Memory B cell (primary cell): ENCODE data around the gene LTA.
A peak's percentile ranks its signal among the peaks of the same experiment; 100 is the strongest.
"Not testable (repeated sequence)": the region's sequence is repeated elsewhere in the genome, so short reads cannot be mapped to it uniquely, and the experiment has no call there.

Source experiments
- ATAC-seq: fragments of 150-1000 bp; cut with Tn5 transposase; 2 replicates; pipeline ENCODE4 v1.10.0; 2021; ENCODE audit warnings: low read depth, mild to moderate bottlenecking, moderate library complexity
- DNase-seq, 2 donors: peaks; one replicate each; pipeline ENCODE4 v3.0.0; 2022; ENCODE audit warnings: low spot score in 2 of 2
- H3K27ac Mint-ChIP-seq: one replicate; pipeline ENCODE4 v1.8.0; 2022; ENCODE audit warnings: mild to moderate bottlenecking, moderate library complexity, mixed read lengths
- H3K27me3 Mint-ChIP-seq: one replicate; pipeline ENCODE4 v1.8.0; 2022; ENCODE audit warnings: mixed read lengths
- H3K36me3 Mint-ChIP-seq: one replicate; pipeline ENCODE4 v1.8.0; 2022; ENCODE audit warnings: mild to moderate bottlenecking, mixed read lengths
- H3K4me1 Mint-ChIP-seq: one replicate; pipeline ENCODE4 v1.8.0; 2022; ENCODE audit warnings: mixed read lengths
- H3K4me3 Mint-ChIP-seq: one replicate; pipeline ENCODE4 v1.8.0; 2022; ENCODE audit warnings: mild to moderate bottlenecking, moderate library complexity, mixed read lengths
- H3K9me3 Mint-ChIP-seq: one replicate; pipeline ENCODE4 v1.8.0; 2022; ENCODE audit warnings: mixed read lengths

The LTA gene

DNA sequence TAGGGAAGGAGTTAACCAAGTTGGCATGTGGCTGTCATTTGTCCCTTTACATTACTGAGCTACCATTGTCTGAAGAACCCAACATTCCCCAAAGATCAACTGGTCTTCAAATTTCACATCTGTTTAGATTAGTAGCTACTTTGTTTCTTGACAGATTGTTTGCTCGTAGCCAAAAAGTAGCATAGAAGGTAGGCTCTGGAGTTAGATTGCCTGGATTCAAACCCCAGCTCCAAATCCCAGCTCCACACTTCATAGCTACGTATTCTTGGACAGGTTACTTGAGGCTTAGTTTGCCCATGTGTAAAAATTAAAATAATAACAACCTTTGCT is 23.6 kb upstream of the LTA start:
- no peak for ATAC-seq
- no peaks in the 10 kb centered on the region for H3K9me3 Mint-ChIP-seq
- H3K4me3 Mint-ChIP-seq, result no peak overlapping the region
- DNase-seq, result no peak
- H3K36me3 Mint-ChIP-seq, result no peaks in the 10 kb centered on the region
- H3K4me1 Mint-ChIP-seq, result peaks cover 27% of the 10 kb centered on the region
- H3K27me3 Mint-ChIP-seq, result no peaks in the 10 kb centered on the region
- H3K27ac Mint-ChIP-seq, result peak overlapping the region; percentile 89

DNA sequence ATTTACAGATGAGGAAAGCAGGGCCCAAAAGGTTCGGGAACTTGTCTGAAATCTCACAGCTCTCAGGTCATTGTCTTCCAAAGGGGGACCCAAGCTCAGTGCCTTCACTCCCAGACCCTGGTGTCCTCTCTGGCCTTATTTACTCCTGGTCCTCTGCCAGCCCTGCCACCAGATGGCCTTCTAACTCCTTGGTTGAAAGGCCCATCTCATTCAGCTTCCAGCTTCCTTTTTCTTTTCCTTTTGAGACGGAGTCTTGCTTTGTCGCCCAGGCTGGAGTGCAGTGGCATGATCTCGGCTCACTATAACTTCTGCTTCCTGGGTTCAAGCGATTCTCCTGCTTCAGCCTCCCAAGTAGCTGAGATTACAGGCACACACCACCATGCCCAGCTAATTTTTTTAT is 20.7 kb upstream of the LTA start:
- H3K4me1 Mint-ChIP-seq, result peaks cover 33% of the 10 kb centered on the region
- not testable (repeated sequence) for H3K36me3 Mint-ChIP-seq, H3K27me3 Mint-ChIP-seq, H3K9me3 Mint-ChIP-seq
- peak overlapping the region; percentile 77 for H3K4me3 Mint-ChIP-seq
- DNase-seq, result peak; percentile 62 to 67
- peak; percentile 30 for ATAC-seq
- peak overlapping the region; percentile 81 for H3K27ac Mint-ChIP-seq

DNA sequence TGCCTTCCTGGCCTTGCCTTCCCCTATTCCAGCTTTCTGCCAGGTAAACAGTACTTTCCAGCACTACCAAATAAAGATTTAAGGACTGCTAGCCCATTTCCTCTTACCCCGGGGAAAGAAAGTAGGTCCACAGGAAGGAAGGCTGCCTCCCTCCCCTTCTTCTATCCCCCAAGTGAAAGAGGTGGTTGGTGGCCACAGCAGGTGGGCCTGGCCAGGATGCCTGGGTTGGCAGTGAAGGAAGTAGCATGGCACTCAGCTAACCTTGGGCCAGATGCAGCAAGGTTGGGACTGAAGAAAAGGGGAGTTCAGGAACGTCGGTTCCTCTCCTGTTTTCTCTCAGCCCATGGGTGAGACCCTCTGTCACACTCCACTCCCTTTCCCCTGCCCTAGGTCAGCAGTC is 15.8 kb upstream of the LTA start:
- H3K4me1 Mint-ChIP-seq, result peaks cover 49% of the 10 kb centered on the region
- peak overlapping the region; percentile 38 for H3K27ac Mint-ChIP-seq

DNA sequence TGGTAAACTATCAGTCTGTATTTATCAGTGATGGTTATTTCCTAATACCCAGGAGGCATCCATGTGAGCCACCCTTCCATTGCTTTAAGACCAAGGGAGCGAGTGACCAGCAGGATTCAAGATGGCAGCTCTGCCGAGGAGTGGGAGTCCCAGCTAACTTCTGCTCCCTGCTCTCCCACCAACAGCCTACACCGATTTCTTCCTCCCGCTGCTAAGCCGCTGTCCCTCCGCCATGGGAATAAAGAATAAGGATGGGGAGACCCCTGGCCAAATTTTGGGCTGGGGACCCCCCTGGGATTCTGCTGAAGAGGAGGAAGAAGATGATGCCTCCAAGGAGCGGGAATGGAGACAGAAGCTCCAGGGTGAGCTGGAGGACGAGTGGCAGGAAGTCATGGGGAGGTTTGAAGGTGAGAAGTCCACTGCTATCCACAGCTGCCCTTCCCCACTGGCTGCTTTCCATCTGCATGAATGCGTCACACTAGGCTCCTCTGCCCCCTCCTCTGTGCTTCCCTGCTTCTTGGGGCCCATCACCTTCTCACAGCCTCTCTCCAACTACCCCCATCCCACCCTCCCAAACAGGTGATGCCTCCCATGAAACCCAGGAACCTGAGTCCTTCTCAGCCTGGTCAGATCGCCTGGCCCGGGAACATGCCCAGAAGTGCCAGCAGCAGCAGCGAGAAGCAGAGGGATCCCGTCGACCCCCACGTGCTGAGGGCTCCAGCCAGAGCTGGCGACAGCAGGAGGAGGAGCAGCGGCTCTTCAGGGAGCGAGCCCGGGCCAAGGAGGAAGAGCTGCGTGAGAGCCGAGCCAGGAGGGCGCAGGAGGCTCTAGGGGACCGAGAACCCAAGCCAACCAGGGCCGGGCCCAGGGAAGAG is 14.4 kb upstream of the LTA start:
- Mint-ChIP-seq H3K27me3 (no peaks in the 10 kb centered on the region), H3K9me3 (no peaks in the 10 kb centered on the region), H3K36me3 (peaks cover 2% of the 10 kb centered on the region), H3K4me3 (peak overlapping the region; percentile 90), H3K27ac (peak overlapping the region; percentile 94), H3K4me1 (peaks cover 55% of the 10 kb centered on the region)
- DNase-seq, result no peak
- ATAC-seq, result no peak

More for the DNA sequence above, 15.8 kb upstream of the LTA start:
- Mint-ChIP-seq H3K27me3 (no peaks in the 10 kb centered on the region), H3K9me3 (no peaks in the 10 kb centered on the region), H3K36me3 (no peaks in the 10 kb centered on the region), H3K4me3 (no peak overlapping the region)
- ATAC-seq (no peak), DNase-seq (no peak)

DNA sequence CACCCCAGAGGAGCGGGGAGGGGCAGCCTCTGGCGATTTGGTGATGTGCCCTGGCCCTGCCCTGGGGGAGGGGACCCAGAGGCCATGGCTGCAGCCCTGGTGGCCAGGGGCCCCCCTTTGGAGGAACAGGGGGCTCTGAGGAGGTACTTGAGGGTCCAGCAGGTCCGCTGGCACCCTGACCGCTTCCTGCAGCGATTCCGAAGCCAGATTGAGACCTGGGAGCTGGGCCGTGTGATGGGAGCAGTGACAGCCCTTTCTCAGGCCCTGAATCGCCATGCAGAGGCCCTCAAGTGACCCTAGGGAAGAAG is 13.8 kb upstream of the LTA start:
- Mint-ChIP-seq H3K27ac (peak overlapping the region; percentile 94), H3K36me3 (peaks cover 5% of the 10 kb centered on the region), H3K4me3 (peak overlapping the region; percentile 90), H3K27me3 (no peaks in the 10 kb centered on the region), H3K9me3 (no peaks in the 10 kb centered on the region), H3K4me1 (peaks cover 57% of the 10 kb centered on the region)
- no peak for ATAC-seq
- no peak for DNase-seq

DNA sequence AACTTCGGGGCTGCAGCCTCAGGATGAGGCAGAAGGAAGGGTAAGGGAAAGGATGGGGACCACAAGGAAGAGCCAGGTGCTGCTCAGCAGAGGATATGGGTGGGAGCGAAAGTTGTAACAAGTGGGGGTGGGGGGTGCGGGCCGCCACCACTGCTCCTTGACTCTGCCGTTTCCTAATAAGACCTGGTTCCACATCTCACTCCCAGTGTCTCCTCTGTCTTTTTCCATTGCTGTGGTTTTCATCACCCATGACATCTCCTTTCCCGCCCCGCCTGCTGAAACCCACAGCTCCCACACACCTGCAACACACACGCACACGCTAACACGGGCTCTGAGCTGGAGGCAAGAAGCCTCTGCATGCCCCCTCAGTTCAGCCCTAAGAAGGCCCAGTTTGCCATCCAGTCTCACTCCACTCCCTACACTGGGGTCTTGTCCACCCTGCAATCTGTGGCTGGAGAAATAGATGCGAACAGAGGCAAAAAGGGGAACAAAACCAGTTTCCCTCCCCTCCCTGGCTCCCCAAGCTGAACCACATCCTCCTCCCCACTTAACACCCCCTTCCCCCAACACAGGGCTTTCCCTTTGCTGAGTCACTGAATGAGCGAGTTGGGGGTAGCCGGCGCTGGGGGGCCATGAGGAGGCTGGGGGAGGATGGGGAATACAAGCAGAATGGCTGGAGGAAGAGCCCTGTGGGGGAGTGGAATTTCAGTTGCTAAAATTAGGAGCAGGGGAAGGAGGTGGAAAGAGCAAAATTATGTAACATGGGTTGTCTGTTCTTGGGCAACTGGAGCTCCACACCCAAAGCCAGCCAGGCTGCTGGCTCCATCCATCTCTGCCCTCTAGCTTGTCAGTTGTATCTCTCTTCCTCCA is 13.2 kb upstream of the LTA start:
- Mint-ChIP-seq H3K27me3 (no peaks in the 10 kb centered on the region), H3K36me3 (peaks cover 8% of the 10 kb centered on the region), H3K4me1 (peaks cover 59% of the 10 kb centered on the region), H3K27ac (peak overlapping the region; percentile 94), H3K9me3 (no peaks in the 10 kb centered on the region), H3K4me3 (peak overlapping the region; percentile 90)
- DNase-seq (peak in 1 of 2 donors; percentile 70), ATAC-seq (peak; percentile 77)

DNA sequence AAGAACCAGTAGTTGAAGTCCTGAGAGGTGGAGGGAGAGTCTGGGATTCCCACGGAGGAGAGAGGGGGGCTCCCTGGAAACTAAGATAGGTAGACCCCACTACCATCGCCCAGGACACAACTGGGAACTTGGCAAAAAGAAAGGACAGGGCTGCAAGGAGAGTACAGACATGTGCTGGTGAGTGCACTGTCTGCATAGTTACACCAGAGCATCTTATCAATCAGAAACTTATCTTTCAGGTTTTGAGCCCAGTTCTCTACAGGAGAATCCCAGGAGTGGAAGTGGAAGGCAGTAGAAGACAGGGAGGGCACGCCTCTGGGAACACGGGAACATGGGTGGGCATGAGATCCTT is 12.5 kb upstream of the LTA start:
- Mint-ChIP-seq H3K4me3 (peak overlapping the region; percentile 90), H3K9me3 (no peaks in the 10 kb centered on the region), H3K27me3 (no peaks in the 10 kb centered on the region), H3K36me3 (peaks cover 10% of the 10 kb centered on the region), H3K4me1 (peaks cover 60% of the 10 kb centered on the region), H3K27ac (peak overlapping the region; percentile 94)
- ATAC-seq, result peak; percentile 17
- DNase-seq, result no peak

DNA sequence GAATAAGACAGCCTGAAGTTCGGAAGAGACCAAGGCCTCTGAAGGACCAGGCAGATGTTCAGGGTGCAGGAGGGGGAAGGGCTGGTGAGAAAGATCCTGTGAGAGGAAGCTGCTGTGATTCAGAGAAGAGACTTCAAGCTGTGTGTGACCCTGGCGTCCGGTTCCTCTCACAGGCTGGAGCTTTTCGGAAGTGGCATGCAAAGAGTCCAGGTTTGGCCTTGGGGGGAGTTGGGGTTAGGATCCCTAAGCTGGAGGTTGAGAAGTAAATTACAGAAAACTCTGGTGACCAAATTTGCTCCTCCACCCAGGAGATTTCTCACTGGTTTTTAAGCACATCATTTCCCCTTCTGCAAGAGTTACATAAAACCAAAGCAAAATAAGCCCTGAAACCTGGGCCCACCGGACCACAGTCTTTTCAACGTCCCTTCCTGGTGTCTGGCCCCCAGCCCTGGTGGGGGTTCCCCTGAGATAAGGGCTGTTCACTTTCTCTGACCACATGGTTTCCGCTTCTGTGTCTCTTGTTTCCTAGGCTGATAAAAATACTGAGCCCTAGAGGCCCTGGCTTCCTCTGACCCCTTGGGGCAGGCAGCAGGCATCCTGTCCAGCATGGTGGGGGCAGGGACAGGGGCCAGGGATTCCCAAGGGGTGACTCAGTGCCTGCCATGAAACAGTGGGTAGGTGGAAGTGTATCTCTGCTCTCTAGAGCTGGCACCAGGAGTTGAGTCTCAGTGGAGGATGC is 12.0 kb upstream of the LTA start:
- H3K36me3 Mint-ChIP-seq, result peaks cover 16% of the 10 kb centered on the region
- no peaks in the 10 kb centered on the region for H3K9me3 Mint-ChIP-seq
- H3K27me3 Mint-ChIP-seq, result no peaks in the 10 kb centered on the region
- DNase-seq, result peak in 1 of 2 donors; percentile 54
- peak overlapping the region; percentile 90 for H3K4me3 Mint-ChIP-seq
- ATAC-seq, result peak; percentile 66
- H3K4me1 Mint-ChIP-seq, result peaks cover 63% of the 10 kb centered on the region
- peak overlapping the region; percentile 94 for H3K27ac Mint-ChIP-seq

DNA sequence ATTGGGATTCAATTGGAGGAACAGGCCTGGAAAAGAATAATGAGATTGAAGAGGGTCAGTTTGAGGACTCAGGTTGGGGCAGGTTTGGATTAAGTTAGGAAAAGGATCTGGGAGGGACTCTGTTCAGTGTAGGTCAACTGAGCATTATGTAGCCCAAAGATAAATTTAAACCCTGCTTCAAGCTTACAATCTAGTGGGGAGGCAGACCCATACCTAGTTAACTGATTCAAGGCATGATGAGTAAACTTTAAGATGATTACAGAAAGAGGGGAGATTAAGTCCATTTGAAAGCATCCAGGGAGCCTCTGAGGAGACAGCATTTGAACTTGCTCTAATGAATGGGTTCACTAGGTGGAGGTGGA is 11.4 kb upstream of the LTA start:
- DNase-seq, result no peak
- no peak for ATAC-seq
- H3K36me3 Mint-ChIP-seq, result peaks cover 16% of the 10 kb centered on the region

DNA sequence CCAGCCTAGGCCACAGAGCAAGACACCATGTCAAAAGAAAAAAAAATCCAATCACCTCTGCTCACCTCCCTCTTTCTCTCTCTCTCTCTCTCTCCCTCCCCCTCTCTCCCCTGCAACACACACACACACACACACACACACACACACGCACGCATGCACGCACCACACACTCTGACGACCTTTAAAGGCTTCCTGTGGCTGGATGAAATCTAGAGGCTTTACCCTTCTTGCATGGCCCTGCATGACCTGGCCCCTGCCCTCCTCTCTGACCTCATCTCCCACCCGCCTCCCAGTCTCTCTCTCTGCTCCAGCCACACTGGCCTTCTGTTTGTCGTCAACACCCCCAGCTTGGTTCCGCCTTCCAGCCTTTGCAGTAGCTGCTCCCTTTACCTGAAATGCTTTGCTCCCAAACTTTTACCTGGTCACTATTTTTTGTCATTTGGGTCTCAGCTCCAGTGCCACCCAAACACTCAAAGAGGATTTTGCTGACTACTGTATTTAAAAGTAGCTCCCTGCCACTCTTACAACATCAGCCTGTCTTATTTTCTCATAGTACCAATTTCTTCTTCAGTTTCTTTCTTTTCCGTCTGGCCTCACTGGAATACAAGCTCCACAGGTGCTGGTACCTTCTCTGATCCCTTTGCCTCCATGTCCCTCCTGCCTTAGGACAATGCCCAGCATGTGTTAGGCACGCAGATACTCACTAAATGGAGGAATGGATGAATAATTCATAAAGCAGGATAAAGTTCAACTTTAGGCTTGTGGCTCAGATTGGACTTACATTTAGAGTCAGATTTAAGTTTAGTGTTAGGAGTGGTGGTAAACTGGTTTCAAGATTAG is 4.3 kb upstream of the LTA start:
- peaks cover 20% of the 10 kb centered on the region for H3K36me3 Mint-ChIP-seq
- no peaks in the 10 kb centered on the region for H3K27me3 Mint-ChIP-seq
- DNase-seq (no peak), ATAC-seq (no peak)
- peaks cover 56% of the 10 kb centered on the region for H3K4me1 Mint-ChIP-seq
- peak overlapping the region; percentile 64 for H3K4me3 Mint-ChIP-seq
- H3K27ac Mint-ChIP-seq, result peak overlapping the region; percentile 98
- H3K9me3 Mint-ChIP-seq, result no peaks in the 10 kb centered on the region

More for the DNA sequence above, 11.4 kb upstream of the LTA start:
- Mint-ChIP-seq H3K4me1 (peaks cover 66% of the 10 kb centered on the region), H3K27ac (peak overlapping the region; percentile 94), H3K27me3 (no peaks in the 10 kb centered on the region), H3K4me3 (peak overlapping the region; percentile 90), H3K9me3 (no peaks in the 10 kb centered on the region)

DNA sequence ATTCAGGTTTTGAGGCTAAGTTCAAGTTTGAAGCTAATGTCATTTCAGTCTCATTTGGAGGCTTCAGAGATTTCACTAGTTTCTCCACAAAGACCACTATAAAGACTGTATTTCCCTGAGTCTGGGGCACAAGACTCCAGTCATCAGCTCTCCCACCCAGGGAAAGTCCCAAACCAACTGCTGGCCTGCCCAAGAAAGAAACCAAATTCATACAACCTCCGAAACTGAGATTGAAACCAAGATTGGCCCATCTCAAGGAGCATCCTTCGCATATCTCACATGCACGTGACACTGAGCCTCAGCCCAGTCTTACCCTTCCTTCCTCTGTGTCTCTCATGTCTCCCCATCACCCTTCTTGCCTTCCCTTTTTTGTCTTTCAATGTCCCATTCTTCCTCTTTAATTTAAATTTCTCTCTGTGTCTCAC is 3.5 kb upstream of the LTA start:
- H3K9me3 Mint-ChIP-seq, result no peaks in the 10 kb centered on the region
- peak overlapping the region; percentile 98 for H3K27ac Mint-ChIP-seq
- peak overlapping the region; percentile 64 for H3K4me3 Mint-ChIP-seq
- peak; percentile 46 to 73 for DNase-seq
- peaks cover 59% of the 10 kb centered on the region for H3K4me1 Mint-ChIP-seq
- ATAC-seq, result peak; percentile 79
- H3K27me3 Mint-ChIP-seq, result no peaks in the 10 kb centered on the region
- peaks cover 16% of the 10 kb centered on the region for H3K36me3 Mint-ChIP-seq

DNA sequence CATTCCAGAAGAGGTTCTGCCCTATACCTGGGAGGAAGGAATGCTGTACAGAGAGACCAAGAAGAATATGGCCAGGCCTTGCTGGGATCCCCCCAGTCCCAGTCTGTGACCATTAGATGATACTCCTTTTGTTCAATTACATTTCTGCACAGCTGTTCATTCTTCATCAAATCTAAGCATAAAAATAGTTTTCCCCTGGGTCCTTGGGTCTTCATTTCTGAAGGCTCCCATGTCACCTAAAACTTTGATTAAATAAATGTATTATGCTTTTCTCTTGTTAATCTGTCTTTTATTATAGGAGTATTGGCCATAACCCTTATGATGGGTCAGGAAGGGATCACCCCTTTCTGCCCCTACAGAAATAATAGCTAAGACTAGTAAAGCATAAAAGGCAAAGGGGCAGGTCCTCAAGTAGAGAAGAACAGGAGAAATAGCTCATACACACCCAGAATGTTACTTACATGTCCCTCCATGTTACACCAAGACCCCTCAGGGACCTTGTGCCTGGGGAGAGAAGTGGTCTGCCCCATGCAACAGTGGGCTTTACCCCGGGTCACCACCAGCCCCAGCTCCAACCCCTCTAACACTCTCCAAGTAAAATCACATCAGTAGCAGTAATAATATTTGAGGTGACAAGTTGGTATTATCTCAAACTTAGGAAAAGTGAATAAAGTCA is 2.1 kb upstream of the LTA start:
- Mint-ChIP-seq H3K27me3 (no peaks in the 10 kb centered on the region), H3K9me3 (no peaks in the 10 kb centered on the region), H3K4me3 (no peak overlapping the region), H3K27ac (peak overlapping the region; percentile 98), H3K4me1 (peaks cover 64% of the 10 kb centered on the region), H3K36me3 (peaks cover 7% of the 10 kb centered on the region)
- ATAC-seq (no peak), DNase-seq (no peak)
